ENCODE data around the gene GNG7.

The GNG7 gene

DNA sequence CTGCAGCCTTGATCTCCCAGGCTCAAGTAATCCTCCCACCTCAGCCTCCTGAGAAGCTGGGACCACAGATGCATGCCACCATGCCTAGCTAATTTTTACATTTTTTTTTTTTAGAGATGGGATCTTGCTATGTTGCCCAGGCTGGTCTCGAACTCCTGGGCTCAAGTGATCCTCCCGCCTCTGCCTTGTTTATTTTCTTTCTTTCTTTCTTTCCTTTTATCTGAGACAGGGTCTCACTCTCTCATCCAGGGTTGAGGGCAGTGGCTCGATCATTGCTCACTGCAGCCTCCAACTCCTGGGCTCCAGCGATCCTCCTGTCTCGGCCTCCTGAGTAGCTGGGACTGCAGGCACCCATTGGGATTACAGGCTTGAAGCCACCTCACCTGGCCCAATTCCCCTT, 3.8 kb upstream of the GNG7 start:
- no peak overlapping the region for H2AFZ ChIP-seq (ENCODE audit: low read length, unreplicated experiment)
- H3K4me3 ChIP-seq (ENCODE audit: low read depth, low read length), result no peak overlapping the region
- no peak overlapping the region for H3K27ac ChIP-seq (ENCODE audit: low read depth, low read length)
- H3K4me1 ChIP-seq (ENCODE audit: control insufficient read depth, insufficient read depth, low read length, unreplicated experiment), result no peaks in the 10 kb centered on the region
- no peaks in the 10 kb centered on the region for H3K79me2 ChIP-seq (ENCODE audit: control insufficient read depth, insufficient read depth, low read length, unreplicated experiment)
- no peaks in the 10 kb centered on the region for H3K36me3 ChIP-seq (ENCODE audit: insufficient read depth, low read length)
- H3K27me3 ChIP-seq (ENCODE audit: insufficient read depth, low read length), result peaks cover 24% of the 10 kb centered on the region

DNA sequence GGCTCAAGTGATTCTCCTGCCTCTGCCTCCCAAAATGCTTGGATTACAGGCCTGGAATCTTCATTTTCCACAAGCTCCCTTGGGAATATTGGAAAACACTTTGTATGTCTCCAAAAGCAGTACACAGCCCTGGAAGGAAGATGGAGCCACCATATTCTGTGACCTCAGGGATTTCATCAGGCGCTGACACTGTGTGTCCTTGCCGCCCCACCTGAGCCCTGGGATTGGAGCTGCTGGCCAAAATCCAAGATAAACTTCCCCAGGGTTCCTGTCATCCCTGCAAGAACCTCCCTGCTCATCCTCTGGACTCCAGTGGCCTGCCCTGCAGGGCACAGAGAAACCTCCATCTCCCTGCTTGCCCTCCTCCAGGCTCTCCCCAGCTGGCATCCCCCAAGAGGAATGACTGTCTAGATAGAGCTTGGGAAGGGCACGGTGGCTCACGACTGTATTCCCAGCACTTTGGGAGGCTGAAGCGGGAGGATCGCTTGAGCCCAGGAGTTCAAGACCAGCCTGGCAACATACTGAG, 1.3 kb upstream of the GNG7 start:
- Histone ChIP-seq H3K27ac (ENCODE audit: low read depth, low read length) (no peak overlapping the region), H2AFZ (ENCODE audit: low read length, unreplicated experiment) (no peak overlapping the region), H3K79me2 (ENCODE audit: control insufficient read depth, insufficient read depth, low read length, unreplicated experiment) (no peaks in the 10 kb centered on the region), H3K36me3 (ENCODE audit: insufficient read depth, low read length) (no peaks in the 10 kb centered on the region), H3K4me1 (ENCODE audit: control insufficient read depth, insufficient read depth, low read length, unreplicated experiment) (no peaks in the 10 kb centered on the region), H3K27me3 (ENCODE audit: insufficient read depth, low read length) (peaks cover 36% of the 10 kb centered on the region), H3K4me3 (ENCODE audit: low read depth, low read length) (no peak overlapping the region)

DNA sequence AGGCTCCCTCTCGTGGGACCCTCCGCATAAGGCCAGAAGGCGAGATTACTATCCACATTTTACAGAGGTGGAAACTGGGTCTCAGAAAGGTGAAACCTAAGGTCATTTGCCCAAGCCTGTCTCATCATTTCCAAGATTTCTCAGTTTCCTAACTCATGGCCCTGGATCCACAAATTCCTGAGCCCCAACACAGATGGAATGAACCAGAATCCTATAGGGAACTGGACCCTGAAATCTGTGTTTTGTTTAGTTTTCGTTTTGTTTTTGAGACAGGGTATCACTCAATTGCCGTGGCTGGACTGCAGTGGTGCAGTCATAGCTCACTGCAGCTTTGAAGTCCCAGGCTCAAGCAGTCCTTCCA, 563 bp upstream of the GNG7 start:
- H2AFZ ChIP-seq (ENCODE audit: low read length, unreplicated experiment), result no peak overlapping the region
- no peaks in the 10 kb centered on the region for H3K4me1 ChIP-seq (ENCODE audit: control insufficient read depth, insufficient read depth, low read length, unreplicated experiment)
- H3K27me3 ChIP-seq (ENCODE audit: insufficient read depth, low read length), result peaks cover 36% of the 10 kb centered on the region
- H3K4me3 ChIP-seq (ENCODE audit: low read depth, low read length), result no peak overlapping the region
- H3K27ac ChIP-seq (ENCODE audit: low read depth, low read length), result no peak overlapping the region
- H3K79me2 ChIP-seq (ENCODE audit: control insufficient read depth, insufficient read depth, low read length, unreplicated experiment), result no peaks in the 10 kb centered on the region
- H3K36me3 ChIP-seq (ENCODE audit: insufficient read depth, low read length), result no peaks in the 10 kb centered on the region

DNA sequence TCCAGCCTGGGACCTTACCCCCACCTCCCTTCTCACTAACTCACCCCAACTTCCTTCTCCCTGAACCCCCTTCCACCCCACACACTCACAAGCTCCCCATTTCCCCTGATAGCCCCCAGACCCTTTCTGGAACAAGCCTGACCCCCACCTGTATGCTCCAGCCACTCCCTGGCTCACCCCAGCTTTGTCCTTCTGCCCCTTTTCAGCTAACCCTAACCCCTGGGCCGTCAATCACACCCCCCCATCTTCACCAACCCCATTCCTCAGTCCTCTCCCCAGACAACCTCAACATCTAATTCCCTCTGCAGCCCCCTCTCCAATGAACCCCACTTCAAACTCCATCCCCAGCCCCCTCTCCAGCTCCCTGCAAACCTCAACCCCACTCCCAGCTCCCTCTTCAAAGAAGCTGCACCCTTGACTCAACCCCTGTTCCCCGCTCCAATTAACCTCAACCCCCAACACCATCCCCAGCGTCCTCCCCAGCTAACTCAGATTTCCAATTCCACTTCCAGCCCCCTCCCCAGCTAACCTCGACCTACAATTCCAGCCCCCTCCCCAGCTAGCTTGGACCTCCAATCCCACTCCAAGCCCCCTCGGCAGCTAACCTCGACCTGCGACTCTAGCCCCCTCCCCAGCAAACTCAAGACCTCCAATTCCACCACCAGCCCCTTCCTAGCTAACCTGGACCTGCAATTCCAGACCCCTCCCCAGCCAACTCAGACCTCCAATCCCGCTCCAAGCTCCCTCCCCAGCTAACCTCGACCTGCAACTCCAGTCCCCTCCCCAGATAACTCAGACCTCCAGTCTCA, 929 bp downstream of the GNG7 start:
- no peak overlapping the region for H2AFZ ChIP-seq (ENCODE audit: low read length, unreplicated experiment)
- peaks cover 36% of the 10 kb centered on the region for H3K27me3 ChIP-seq (ENCODE audit: insufficient read depth, low read length)
- no peaks in the 10 kb centered on the region for H3K36me3 ChIP-seq (ENCODE audit: insufficient read depth, low read length)
- no peaks in the 10 kb centered on the region for H3K4me1 ChIP-seq (ENCODE audit: control insufficient read depth, insufficient read depth, low read length, unreplicated experiment)
- no peaks in the 10 kb centered on the region for H3K79me2 ChIP-seq (ENCODE audit: control insufficient read depth, insufficient read depth, low read length, unreplicated experiment)
- no peak overlapping the region for H3K4me3 ChIP-seq (ENCODE audit: low read depth, low read length)
- H3K27ac ChIP-seq (ENCODE audit: low read depth, low read length), result no peak overlapping the region

DNA sequence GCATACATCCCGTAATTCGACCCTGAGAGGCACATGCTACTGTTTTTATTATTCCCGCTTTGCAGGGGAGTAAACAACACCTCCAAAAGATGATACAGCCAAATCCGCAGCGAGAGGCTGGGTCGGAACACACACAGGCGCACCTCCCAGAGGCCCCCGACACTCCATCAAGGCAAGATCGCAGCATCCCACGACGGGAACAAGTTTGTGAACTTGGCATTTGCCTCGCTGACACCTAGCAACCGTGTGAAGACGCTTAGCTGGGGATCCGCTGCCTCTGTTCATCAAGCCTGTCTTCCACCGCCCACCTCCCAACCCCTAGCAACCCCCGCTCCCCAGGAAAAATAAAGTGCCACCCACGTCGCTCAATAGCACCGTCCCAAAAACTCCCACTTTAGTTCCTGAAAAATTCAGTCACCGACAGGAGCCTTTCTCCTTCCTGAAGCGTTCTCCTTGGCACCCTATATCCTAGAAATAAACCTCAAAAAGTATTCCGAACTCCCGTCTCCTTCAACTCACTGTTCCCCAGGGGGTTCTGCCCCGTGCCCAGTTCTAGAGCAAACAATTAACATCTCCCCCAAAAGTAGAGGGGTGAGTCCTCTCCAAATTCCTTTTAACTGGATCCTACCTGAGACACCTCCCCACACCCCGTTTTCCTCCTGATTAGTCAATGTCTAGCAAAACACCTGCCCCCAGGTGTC, 1.7 kb downstream of the GNG7 start:
- H3K36me3 ChIP-seq (ENCODE audit: insufficient read depth, low read length), result no peaks in the 10 kb centered on the region
- peaks cover 36% of the 10 kb centered on the region for H3K27me3 ChIP-seq (ENCODE audit: insufficient read depth, low read length)
- no peak overlapping the region for H3K4me3 ChIP-seq (ENCODE audit: low read depth, low read length)
- no peak overlapping the region for H2AFZ ChIP-seq (ENCODE audit: low read length, unreplicated experiment)
- no peaks in the 10 kb centered on the region for H3K4me1 ChIP-seq (ENCODE audit: control insufficient read depth, insufficient read depth, low read length, unreplicated experiment)
- H3K27ac ChIP-seq (ENCODE audit: low read depth, low read length), result no peak overlapping the region
- no peaks in the 10 kb centered on the region for H3K79me2 ChIP-seq (ENCODE audit: control insufficient read depth, insufficient read depth, low read length, unreplicated experiment)

DNA sequence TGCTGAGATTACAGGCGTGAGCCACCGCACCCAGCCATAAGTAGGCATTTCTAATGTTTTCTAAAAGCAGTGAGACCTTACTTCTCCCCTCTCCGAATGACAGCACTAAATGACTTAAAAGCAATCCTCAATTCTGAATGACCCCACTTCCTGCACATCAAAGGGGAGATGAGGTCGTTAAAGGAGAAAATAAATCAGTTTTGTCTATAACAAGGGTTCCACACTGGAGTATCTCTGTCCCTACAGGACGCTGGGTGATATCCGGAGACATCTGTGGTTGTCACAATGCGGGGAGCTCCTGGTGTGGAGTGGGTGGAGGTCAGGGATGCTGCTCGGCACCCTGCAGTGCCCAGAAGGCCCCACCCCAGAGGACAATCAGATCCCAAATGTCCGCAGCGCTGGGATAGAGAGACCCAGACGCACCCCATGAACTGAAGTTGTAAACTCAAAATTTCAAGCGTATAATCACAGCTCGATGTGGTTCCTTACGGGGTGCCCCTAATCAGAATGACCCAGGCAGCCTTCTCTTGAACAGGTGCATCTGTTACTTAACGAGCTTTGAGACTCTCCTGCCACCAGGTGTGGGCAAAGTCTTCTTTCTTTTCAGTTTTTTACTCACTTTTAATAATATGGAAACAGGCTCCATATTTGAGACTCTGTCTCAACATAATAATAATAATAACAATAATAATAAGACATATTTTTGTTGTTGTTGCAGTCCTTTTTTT, 2.9 kb downstream of the GNG7 start:
- H3K4me3 ChIP-seq (ENCODE audit: low read depth, low read length), result no peak overlapping the region
- H3K27me3 ChIP-seq (ENCODE audit: insufficient read depth, low read length), result peaks cover 37% of the 10 kb centered on the region
- H2AFZ ChIP-seq (ENCODE audit: low read length, unreplicated experiment), result no peak overlapping the region
- H3K4me1 ChIP-seq (ENCODE audit: control insufficient read depth, insufficient read depth, low read length, unreplicated experiment), result no peaks in the 10 kb centered on the region
- H3K36me3 ChIP-seq (ENCODE audit: insufficient read depth, low read length), result no peaks in the 10 kb centered on the region
- no peak overlapping the region for H3K27ac ChIP-seq (ENCODE audit: low read depth, low read length)
- H3K79me2 ChIP-seq (ENCODE audit: control insufficient read depth, insufficient read depth, low read length, unreplicated experiment), result no peaks in the 10 kb centered on the region

DNA sequence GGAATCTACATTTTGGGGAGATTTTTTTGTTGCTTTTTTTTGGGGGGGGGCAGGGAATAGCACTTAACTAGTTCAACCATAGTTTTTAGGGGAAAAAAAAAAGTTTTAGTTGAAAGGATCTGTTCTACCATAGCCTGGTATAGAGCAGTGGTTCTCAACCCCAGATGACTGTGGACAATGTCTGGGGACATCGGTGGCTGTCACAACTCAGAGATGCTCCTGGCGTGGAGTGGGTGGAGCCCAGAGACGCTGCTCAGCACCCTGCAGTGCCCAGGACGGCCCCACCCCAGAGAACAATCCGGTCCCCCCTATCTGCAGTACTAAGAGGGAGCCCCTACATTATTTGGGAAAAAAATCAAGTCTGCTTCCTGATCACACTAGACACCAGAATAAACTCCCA, 8.3 kb downstream of the GNG7 start:
- H3K4me3 ChIP-seq (ENCODE audit: low read depth, low read length), result no peak overlapping the region
- no peaks in the 10 kb centered on the region for H3K4me1 ChIP-seq (ENCODE audit: control insufficient read depth, insufficient read depth, low read length, unreplicated experiment)
- H3K27me3 ChIP-seq (ENCODE audit: insufficient read depth, low read length), result peaks cover 12% of the 10 kb centered on the region
- no peaks in the 10 kb centered on the region for H3K79me2 ChIP-seq (ENCODE audit: control insufficient read depth, insufficient read depth, low read length, unreplicated experiment)
- no peak overlapping the region for H3K27ac ChIP-seq (ENCODE audit: low read depth, low read length)
- H2AFZ ChIP-seq (ENCODE audit: low read length, unreplicated experiment), result no peak overlapping the region
- no peaks in the 10 kb centered on the region for H3K36me3 ChIP-seq (ENCODE audit: insufficient read depth, low read length)

DNA sequence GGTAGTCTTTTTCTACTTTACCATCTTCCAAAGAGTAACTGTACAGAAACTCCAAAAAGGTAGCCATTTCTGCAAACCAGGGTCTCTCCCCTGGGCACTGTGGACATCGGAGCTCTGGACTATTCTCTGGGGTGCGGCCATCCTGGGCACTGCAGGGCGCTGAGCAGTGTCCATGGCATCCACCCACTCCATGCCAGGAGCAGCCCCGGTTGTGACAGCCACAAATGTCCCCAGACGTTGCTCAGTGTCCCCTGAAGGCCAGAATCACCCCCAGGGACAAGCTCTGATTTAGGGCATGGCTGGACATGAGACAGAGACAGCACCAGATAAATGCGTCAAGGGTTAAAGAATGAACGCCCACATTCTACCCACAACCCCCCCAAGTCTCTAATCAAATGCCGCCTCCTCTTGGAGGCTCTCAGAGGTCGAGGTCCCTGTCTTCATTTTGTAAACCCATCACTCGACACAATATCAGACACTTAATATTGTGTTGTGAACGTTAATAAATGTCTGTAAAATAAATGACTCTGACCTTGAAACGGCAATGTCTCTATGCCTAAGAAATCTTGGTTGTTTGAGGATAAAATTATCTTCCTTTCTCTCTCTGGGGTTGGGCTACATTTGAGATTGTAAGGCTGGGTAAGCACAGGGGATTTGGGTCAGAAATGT, 8.9 kb downstream of the GNG7 start:
- H3K4me3 ChIP-seq (ENCODE audit: low read depth, low read length), result no peak overlapping the region
- H3K27me3 ChIP-seq (ENCODE audit: insufficient read depth, low read length), result peaks cover 12% of the 10 kb centered on the region
- H3K27ac ChIP-seq (ENCODE audit: low read depth, low read length), result no peak overlapping the region
- H3K4me1 ChIP-seq (ENCODE audit: control insufficient read depth, insufficient read depth, low read length, unreplicated experiment), result no peaks in the 10 kb centered on the region
- H2AFZ ChIP-seq (ENCODE audit: low read length, unreplicated experiment), result no peak overlapping the region
- no peaks in the 10 kb centered on the region for H3K36me3 ChIP-seq (ENCODE audit: insufficient read depth, low read length)
- no peaks in the 10 kb centered on the region for H3K79me2 ChIP-seq (ENCODE audit: control insufficient read depth, insufficient read depth, low read length, unreplicated experiment)

DNA sequence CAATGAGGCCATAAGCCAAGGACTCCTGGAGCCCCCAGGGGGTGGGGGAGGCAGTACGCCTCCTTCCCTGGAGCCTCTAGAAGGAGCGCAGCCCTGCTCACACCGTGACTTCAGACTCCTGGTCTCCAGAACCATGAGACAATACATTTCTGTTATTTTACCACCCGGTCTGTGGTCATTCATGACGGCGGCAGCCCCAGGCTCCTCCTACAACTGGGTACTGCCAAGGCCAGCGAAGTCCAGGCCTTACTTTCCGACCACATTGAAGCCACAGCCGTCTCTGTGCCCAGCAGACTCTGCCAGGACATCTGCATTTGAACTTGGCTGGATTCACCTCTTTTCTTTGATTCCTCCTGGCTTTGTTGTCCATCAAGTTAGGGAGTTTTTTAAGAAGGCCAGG, 10.5 kb downstream of the GNG7 start:
- no peaks in the 10 kb centered on the region for H3K36me3 ChIP-seq (ENCODE audit: insufficient read depth, low read length)
- no peaks in the 10 kb centered on the region for H3K79me2 ChIP-seq (ENCODE audit: control insufficient read depth, insufficient read depth, low read length, unreplicated experiment)
- H2AFZ ChIP-seq (ENCODE audit: low read length, unreplicated experiment), result no peak overlapping the region
- no peak overlapping the region for H3K27ac ChIP-seq (ENCODE audit: low read depth, low read length)
- H3K4me1 ChIP-seq (ENCODE audit: control insufficient read depth, insufficient read depth, low read length, unreplicated experiment), result no peaks in the 10 kb centered on the region
- peaks cover 12% of the 10 kb centered on the region for H3K27me3 ChIP-seq (ENCODE audit: insufficient read depth, low read length)
- no peak overlapping the region for H3K4me3 ChIP-seq (ENCODE audit: low read depth, low read length)

DNA sequence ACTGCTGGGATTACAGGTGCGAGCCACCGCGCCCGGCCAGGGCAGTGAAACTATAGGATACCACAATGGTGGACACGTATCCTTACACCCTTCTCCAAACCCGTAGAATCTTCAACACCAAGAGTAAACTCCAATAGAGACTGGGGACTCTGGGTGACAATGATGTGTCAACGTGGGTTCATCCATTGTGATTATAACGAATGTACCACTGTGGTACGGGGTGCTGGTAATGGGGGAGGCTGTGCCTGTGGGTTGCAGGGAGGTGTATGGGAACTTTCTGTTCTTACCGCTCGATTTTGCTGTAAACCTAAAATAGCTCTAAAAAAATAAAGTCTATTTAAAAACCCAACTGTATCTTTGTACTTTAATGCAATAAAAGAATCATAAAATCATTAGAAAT, 11.6 kb downstream of the GNG7 start:
- H2AFZ ChIP-seq (ENCODE audit: low read length, unreplicated experiment), result no peak overlapping the region
- no peaks in the 10 kb centered on the region for H3K4me1 ChIP-seq (ENCODE audit: control insufficient read depth, insufficient read depth, low read length, unreplicated experiment)
- no peaks in the 10 kb centered on the region for H3K36me3 ChIP-seq (ENCODE audit: insufficient read depth, low read length)
- no peaks in the 10 kb centered on the region for H3K79me2 ChIP-seq (ENCODE audit: control insufficient read depth, insufficient read depth, low read length, unreplicated experiment)
- peaks cover 12% of the 10 kb centered on the region for H3K27me3 ChIP-seq (ENCODE audit: insufficient read depth, low read length)
- H3K4me3 ChIP-seq (ENCODE audit: low read depth, low read length), result no peak overlapping the region
- H3K27ac ChIP-seq (ENCODE audit: low read depth, low read length), result no peak overlapping the region
